Heart right ventricle (tissue), 16 donors: Measurements from ENCODE around the gene GGA2. TPM values are rescaled to one million over a fixed set of nuclear protein-coding genes. Genes with fewer than 3 reads are reported as not detected.

Experiments used
- ATAC-seq, 8 donors: fragments of 200-7000 bp; cut with Tn5 transposase; one replicate each; pipeline ENCODE4 v1.9.1; 2020; ENCODE audit warnings: mild to moderate bottlenecking in 8 of 8, moderate library complexity in 8 of 8, moderate number of reproducible peaks in 1 of 8
- DNase-seq, 2 donors: peaks; one replicate each; pipeline ENCODE4 v3.0.0-alpha.2; 2020
- H3K27ac ChIP-seq, 10 donors: fragments of 200-600 bp; sonication (generic) in 2 of 10; one replicate each; pipeline versions ENCODE4 v1.5.0 to v1.8.0; 2020 to 2022; ENCODE audit warnings: mild to moderate bottlenecking in 3 of 10
- H3K27me3 ChIP-seq, 7 donors: fragments of 200-600 bp; one replicate each; pipeline ENCODE4 v1.8.0; 2021 to 2022; ENCODE audit warnings: mild to moderate bottlenecking in 2 of 7
- H3K36me3 ChIP-seq, 9 donors: fragments of 200-600 bp; sonication (generic) in 1 of 9; one replicate each; pipeline versions ENCODE4 v1.5.0 to v1.8.0; 2020 to 2022; ENCODE audit warnings: mild to moderate bottlenecking in 2 of 9
- H3K4me1 ChIP-seq, 9 donors: fragments of 200-600 bp; sonication (generic) in 1 of 9; one replicate each; pipeline versions ENCODE4 v1.5.0 to v1.8.0; 2020 to 2022; ENCODE audit warnings: mild to moderate bottlenecking in 4 of 9
- H3K4me3 ChIP-seq, 10 donors: fragments of 200-600 bp; sonication (generic) in 2 of 10; one replicate each; pipeline versions ENCODE4 v1.5.0 to v1.8.0; 2020 to 2022; ENCODE audit warnings: mild to moderate bottlenecking in 7 of 10, moderate library complexity in 2 of 10
- H3K9me3 ChIP-seq, 11 donors: fragments of 200-600 bp in 10 of 11; sonication (generic) in 2 of 11; one replicate each; pipeline versions ENCODE4 v1.5.0 to v1.8.0; 2013 to 2022; ENCODE audit warnings: mild to moderate bottlenecking in 2 of 11, control low read depth in 1 of 11, moderate library complexity in 1 of 11
- WGBS, 2 donors: extraction: QIAGEN DNeasy Blood & Tissue Kit; methylation state at CpG; one replicate each; pipeline ENCODE4 v1.1.7; 2013; ENCODE audit warnings: inconsistent platforms in 1 of 2; 5-methylcytosine and 5-hydroxymethylcytosine counted together
- intact Hi-C, 10 donors: fragments of 100-400 bp; cut with DNase I; formaldehyde crosslinking; loops; one replicate each; pipeline versions ENCODE4 v1.11.1 to v1.14.2; 2022
- polyA plus RNA-seq, 2 donors: library from polyadenylated mRNA; stranded (reverse); fragments of 200-250 nt; gene quantifications; one replicate each; pipeline ENCODE4 v1.2.3, GENCODE V29; 2013
- total RNA-seq, 10 donors: library from RNA; stranded (reverse); fragmentation: NEBNext Ultra II Directional in 3 of 10; extraction: Animal tissue kit (Norgen Biotek cat#: 25700) in 3 of 10; gene quantifications; one replicate each; pipeline versions ENCODE4 v1.2.1 to v1.2.4, GENCODE V29; 2021 to 2023
- TF ChIP-seq, protein P1 (sequence below), 9 donors: fragments of 200-600 bp; sonication (generic) in 2 of 9; IDR thresholded peaks; one replicate each; pipeline versions ENCODE4 v1.5.0 to v1.8.0; 2021 to 2022; ENCODE audit warnings: antibody characterized with exemption in 9 of 9, mild to moderate bottlenecking in 5 of 9, moderate library complexity in 1 of 9
- donor health status: Arrhythmogenic right ventricular cardiomyopathy.
- donor health status: ischemic (EF 13 %, LVEDD 7.1; RV severe dilation, severe dysfunction).
- donor health status: healthy with polysubstance abuse.
- donor health status: DM: no; HTN: yes; CAD: no.
- donor health status: DM: no; HTN: no; CAD: no.
- donor health status: ischemic (EF 25% LVEDD 6.9; RV normal size, moderate dysfunction).
- donor health status: ischemic (EF 25% LVEDD 5.7; RV mildly dilated, moderate dysfunction).
- donor health status: healthy.
- donor health status: DM: yes; HTN: yes; CAD: no.
- donor health status: Ischemic cardiomyopathy.
- donor health status: ischemic (EF 35%, LVEDD 5.7; RV mildly dilated, moderate dysfunction).
- donor health status: nonischemic (EF 11% LVEDD 7.7; RV severe dilation, severe dysfunction).
- donor health status: DM: yes; HTN: yes; CAD: no.
- donor health status: PGD.
- donor health status: ischemic (EF 29% LVEDD 5.4; RV normal size, mild dysfunction).
- donor health status: nonischemic (EF 23%, LVEDD 6.1; RV moderate dilation, normal function).

GGA2 gene
- total and polyA plus RNA-seq, 12 donors, result 12.2 to 52.9 (median 38.6) TPM

DNA sequence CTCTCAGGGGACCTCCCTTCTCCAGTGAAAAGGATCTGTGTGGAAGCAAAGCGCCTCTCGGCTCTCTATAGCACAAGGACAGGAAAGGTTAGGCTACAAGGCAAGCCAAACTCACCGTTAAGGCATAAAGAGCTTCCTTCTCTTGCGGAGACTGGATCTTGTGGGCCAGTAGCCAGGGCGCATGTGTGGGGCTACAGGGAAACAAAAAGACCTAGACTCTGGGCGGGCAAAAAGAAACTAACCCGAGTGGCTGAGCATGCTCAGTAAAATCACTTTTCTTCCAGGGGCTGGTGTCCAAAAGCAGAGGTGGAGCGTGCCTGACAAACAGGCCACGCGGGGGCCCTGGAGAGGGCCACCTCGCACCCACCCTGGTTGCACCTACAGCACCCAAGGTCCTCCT, 16.1 kb downstream of the GGA2 start:
- peaks cover 0 to 75% (median 27%) of the 10 kb centered on the region in 9 donors for H3K36me3 ChIP-seq
- no peaks in the 10 kb centered on the region for H3K9me3 ChIP-seq
- TF ChIP-seq, protein P1, sequence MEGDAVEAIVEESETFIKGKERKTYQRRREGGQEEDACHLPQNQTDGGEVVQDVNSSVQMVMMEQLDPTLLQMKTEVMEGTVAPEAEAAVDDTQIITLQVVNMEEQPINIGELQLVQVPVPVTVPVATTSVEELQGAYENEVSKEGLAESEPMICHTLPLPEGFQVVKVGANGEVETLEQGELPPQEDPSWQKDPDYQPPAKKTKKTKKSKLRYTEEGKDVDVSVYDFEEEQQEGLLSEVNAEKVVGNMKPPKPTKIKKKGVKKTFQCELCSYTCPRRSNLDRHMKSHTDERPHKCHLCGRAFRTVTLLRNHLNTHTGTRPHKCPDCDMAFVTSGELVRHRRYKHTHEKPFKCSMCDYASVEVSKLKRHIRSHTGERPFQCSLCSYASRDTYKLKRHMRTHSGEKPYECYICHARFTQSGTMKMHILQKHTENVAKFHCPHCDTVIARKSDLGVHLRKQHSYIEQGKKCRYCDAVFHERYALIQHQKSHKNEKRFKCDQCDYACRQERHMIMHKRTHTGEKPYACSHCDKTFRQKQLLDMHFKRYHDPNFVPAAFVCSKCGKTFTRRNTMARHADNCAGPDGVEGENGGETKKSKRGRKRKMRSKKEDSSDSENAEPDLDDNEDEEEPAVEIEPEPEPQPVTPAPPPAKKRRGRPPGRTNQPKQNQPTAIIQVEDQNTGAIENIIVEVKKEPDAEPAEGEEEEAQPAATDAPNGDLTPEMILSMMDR (IDR thresholded peaks at IDR 0.05), result no peak
- WGBS, 2 donors, result 82 to 88% methylated on average over 11 of the region's 11 CpGs
- intact Hi-C loops, result no loop called here
- no peaks in the 10 kb centered on the region for H3K27me3 ChIP-seq
- H3K27ac ChIP-seq, result peak overlapping the region in 1 of 10 donors; percentile 41
- H3K4me3 ChIP-seq, result no peak overlapping the region
- ATAC-seq (peak in 1 of 8 donors; percentile 31), DNase-seq (no peak)
- peaks cover 2 to 46% (median 29%) of the 10 kb centered on the region in 9 donors for H3K4me1 ChIP-seq

DNA sequence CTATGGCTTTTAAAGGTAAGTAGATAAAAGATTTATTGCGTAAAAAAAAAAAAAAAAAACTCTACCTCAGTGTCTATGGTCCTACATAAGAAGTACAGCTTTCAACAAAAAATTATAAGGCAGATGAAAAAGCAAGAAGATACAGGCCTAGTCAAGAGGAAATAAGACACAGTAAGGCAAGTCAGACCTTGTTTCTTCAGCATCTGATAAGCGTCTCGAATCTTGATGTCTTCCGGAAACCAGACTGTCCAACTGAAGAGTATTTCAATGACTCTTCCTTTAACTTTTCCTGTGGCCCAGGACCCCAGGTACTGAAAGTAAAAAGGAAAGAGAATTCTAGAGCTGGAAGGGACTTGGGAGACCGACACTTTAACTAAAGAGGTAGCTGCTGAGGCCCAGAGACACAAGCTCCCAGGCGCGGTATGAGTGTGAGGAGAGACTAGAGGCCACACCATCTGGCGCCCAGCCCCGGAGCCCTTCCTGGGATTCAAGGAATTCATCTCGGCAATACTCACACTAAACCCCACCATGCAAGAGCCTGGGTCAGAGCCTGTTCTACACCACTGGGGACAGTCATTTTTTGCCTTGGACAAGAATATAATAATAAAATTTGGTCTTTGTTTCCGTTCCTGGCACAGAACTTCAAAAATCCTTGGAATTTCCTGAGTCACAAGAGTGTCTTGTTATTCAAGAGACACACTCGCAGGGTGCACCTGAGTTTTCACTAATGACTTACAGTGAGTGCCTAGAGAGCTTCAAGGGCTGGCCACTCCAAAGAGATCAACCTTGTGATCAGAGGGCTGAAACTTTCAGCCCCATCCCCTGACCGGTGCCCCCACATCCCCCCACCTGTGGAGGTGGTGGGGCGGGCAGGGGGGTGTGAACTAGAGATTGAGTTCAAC, 18.6 kb downstream of the GGA2 start:
- 66 to 73% methylated on average over 14 of the region's 14 CpGs for WGBS, 2 donors
- intact Hi-C loops, result no loop called here
- Histone ChIP-seq H3K9me3 (no peaks in the 10 kb centered on the region), H3K36me3 (peaks cover 0 to 99% (median 45%) of the 10 kb centered on the region in 9 donors), H3K4me3 (no peak overlapping the region), H3K27ac (peak overlapping the region in 4 of 10 donors; percentile 5 to 59 (median 32)), H3K27me3 (no peaks in the 10 kb centered on the region), H3K4me1 (peaks cover 0 to 27% (median 9%) of the 10 kb centered on the region in 9 donors)
- ATAC-seq (peak in 3 of 8 donors; percentile 23 to 29 (median 29)), DNase-seq (no peak)
- TF ChIP-seq, protein P1 (IDR thresholded peaks at IDR 0.05), result no peak

DNA sequence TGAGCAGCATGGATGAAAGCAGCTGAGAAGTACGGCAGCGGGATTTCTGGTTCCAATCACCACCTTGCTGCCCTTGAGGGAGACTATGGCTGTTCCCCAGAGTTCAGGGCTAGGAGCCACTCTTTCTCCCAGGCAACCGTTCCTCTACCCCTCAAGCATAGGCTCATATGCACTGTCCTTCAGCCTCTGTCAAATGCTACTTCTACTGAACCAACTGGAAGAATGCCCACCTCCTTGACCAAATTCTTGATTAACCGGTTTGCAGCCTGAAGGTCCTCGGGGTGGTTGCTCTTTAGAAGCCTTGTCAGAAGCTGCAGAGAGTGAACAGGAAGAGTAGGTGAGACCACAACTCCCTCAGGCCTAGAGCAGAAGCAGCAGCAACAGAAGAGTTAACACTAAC, 23.8 kb downstream of the GGA2 start:
- Histone ChIP-seq H3K9me3 (no peaks in the 10 kb centered on the region), H3K36me3 (peaks cover 2 to 100% (median 58%) of the 10 kb centered on the region in 9 donors), H3K27me3 (no peaks in the 10 kb centered on the region), H3K27ac (no peak overlapping the region), H3K4me1 (peaks cover 0 to 17% (median 0%) of the 10 kb centered on the region in 9 donors), H3K4me3 (no peak overlapping the region)
- intact Hi-C loops, result no loop called here
- DNase-seq (no peak), ATAC-seq (no peak)
- TF ChIP-seq, protein P1 (IDR thresholded peaks at IDR 0.05), result no peak
- 94 to 98% methylated on average over 5 of the region's 5 CpGs for WGBS, 2 donors

DNA sequence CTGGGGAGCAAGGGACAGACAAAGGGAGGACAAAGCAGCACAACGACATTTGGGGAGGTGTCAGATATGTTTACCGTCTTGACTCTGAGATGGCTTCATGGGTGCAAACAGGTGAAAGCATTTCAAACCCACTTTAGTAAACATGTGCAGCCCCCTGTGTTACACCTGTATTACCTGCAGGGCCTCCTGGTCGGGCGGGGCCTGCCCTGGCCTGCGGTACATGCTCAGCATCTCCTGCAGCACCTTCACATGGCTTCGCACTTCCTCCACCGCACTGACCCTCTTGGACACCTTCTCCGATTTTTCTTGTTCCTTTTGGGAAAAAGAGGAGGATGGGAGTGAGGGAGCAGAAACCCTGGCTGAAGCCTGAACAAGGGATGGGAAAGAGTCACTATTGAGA, 24.5 kb downstream of the GGA2 start:
- no peak for DNase-seq
- H3K27me3 ChIP-seq, result no peaks in the 10 kb centered on the region
- ATAC-seq, result no peak
- WGBS, 2 donors, result 94 to 96% methylated on average over 8 of the region's 8 CpGs
- no peaks in the 10 kb centered on the region for H3K9me3 ChIP-seq
- peaks cover 0 to 10% (median 0%) of the 10 kb centered on the region in 9 donors for H3K4me1 ChIP-seq
- H3K27ac ChIP-seq, result no peak overlapping the region
- H3K36me3 ChIP-seq, result peaks cover 2 to 100% (median 64%) of the 10 kb centered on the region in 9 donors
- H3K4me3 ChIP-seq, result no peak overlapping the region
- intact Hi-C loops, result no loop called here
- TF ChIP-seq, protein P1 (IDR thresholded peaks at IDR 0.05), result no peak
